GM23338 (cell line): ENCODE data around the gene FAM222A. TPM values are rescaled to one million over a fixed set of nuclear protein-coding genes. Genes with fewer than 3 reads are reported as not detected.

Experiments used
- ATAC-seq: fragments of 200-7000 bp; cut with Tn5 transposase; 3 replicates; pipeline ENCODE4 v1.9.1; 2020
- DNase-seq: peaks from one replicate; pipeline ENCODE4 v3.0.0-alpha.2; 2015; ENCODE audit warnings: low spot score
- H2AFZ ChIP-seq: fragments of 200-600 bp; sonication (generic); 2 replicates; pipeline ENCODE4 v1.8.0; 2016; ENCODE audit warnings: antibody characterized with exemption, mild to moderate bottlenecking, moderate library complexity
- H3F3A ChIP-seq: fragments of 200-600 bp; sonication (generic); replicated peaks from 2 replicates; pipeline ENCODE4 v1.8.0; 2017; ENCODE audit warnings: antibody characterized with exemption, mixed run types, low read depth
- H3K27ac ChIP-seq: fragments of 200-600 bp; sonication (generic); 2 replicates; pipeline ENCODE4 v1.6.1; 2016; ENCODE audit warnings: low read depth
- H3K27me3 ChIP-seq: fragments of 200-600 bp; sonication (generic); 2 replicates; pipeline ENCODE4 v1.8.0; 2016; ENCODE audit warnings: mild to moderate bottlenecking, mixed run types, moderate library complexity; ENCODE audit not compliant: insufficient read depth
- H3K36me3 ChIP-seq: fragments of 200-600 bp; sonication (generic); 2 replicates; pipeline ENCODE4 v1.8.0; 2016; ENCODE audit warnings: mild to moderate bottlenecking; ENCODE audit not compliant: insufficient read depth
- H3K4me1 ChIP-seq: fragments of 200-600 bp; sonication (generic); 2 replicates; pipeline ENCODE4 v1.8.0; 2016; ENCODE audit warnings: mild to moderate bottlenecking, moderate library complexity; ENCODE audit not compliant: insufficient read depth
- H3K4me2 ChIP-seq: fragments of 200-600 bp; sonication (generic); 2 replicates; pipeline ENCODE4 v1.7.1; 2017; ENCODE audit warnings: mixed run types
- H3K4me3 ChIP-seq: fragments of 200-600 bp; sonication (generic); 2 replicates; pipeline ENCODE4 v1.6.1; 2016; ENCODE audit warnings: mixed run types
- H3K79me2 ChIP-seq: fragments of 200-600 bp; sonication (generic); replicated peaks from 2 replicates; pipeline ENCODE4 v1.8.0; 2017; ENCODE audit warnings: mild to moderate bottlenecking; ENCODE audit not compliant: insufficient read depth
- H3K9me2 ChIP-seq: fragments of 200-600 bp; sonication (generic); 2 replicates; pipeline ENCODE4 v1.8.0; 2017; ENCODE audit not compliant: insufficient read depth
- H4K20me1 ChIP-seq: fragments of 200-600 bp; sonication (generic); replicated peaks from 2 replicates; pipeline ENCODE4 v1.8.0; 2017; ENCODE audit warnings: mild to moderate bottlenecking; ENCODE audit not compliant: insufficient read depth
- H3K27ac Mint-ChIP-seq: 2 replicates; pipeline ENCODE4 v1.8.0; 2020; ENCODE audit warnings: inconsistent platforms, mild to moderate bottlenecking, moderate library complexity, mixed read lengths
- H3K27me3 Mint-ChIP-seq: 3 replicates; pipeline ENCODE4 v1.8.0; 2022; ENCODE audit warnings: low read depth, mild to moderate bottlenecking, moderate library complexity, mixed read lengths, inconsistent platforms; ENCODE audit not compliant: insufficient read depth, poor library complexity
- H3K36me3 Mint-ChIP-seq: 3 replicates; pipeline ENCODE4 v1.8.0; 2021; ENCODE audit warnings: low read depth, mild to moderate bottlenecking, inconsistent platforms, moderate library complexity, mixed read lengths
- H3K4me1 Mint-ChIP-seq: 3 replicates; pipeline ENCODE4 v1.8.0; 2020; ENCODE audit warnings: mild to moderate bottlenecking, inconsistent platforms, mixed read lengths
- H3K4me3 Mint-ChIP-seq: 3 replicates; pipeline ENCODE4 v1.8.0; 2021; ENCODE audit warnings: moderate library complexity, mild to moderate bottlenecking, inconsistent platforms, mixed read lengths
- H3K9me3 Mint-ChIP-seq: 3 replicates; pipeline ENCODE4 v1.8.0; 2020; ENCODE audit warnings: moderate library complexity, mild to moderate bottlenecking, inconsistent platforms, mixed read lengths
- CREB1 ChIP-seq: fragments of 250-450 bp; sonication (Bioruptor Pico); IDR thresholded peaks from 2 replicates; pipeline ENCODE4 v1.5.0; 2020; ENCODE audit warnings: low read depth, mild to moderate bottlenecking, moderate library complexity
- CTCF ChIP-seq, 2 experiments: fragments of 200-600 bp in 1 of 2; sonication (generic) in 1 of 2; conservative IDR thresholded peaks; 2 replicates each; pipeline versions ENCODE4 v1.5.1 to v1.6.1; 2016 to 2017; ENCODE audit warnings: antibody characterized with exemption in 2 of 2, low read depth in 2 of 2, mild to moderate bottlenecking in 2 of 2, moderate library complexity in 1 of 2
- ETS1 ChIP-seq: IDR thresholded peaks from 2 replicates; pipeline ENCODE4 v1.6.1; 2016; ENCODE audit warnings: antibody characterized with exemption
- EZH2 ChIP-seq: fragments of 200-600 bp; sonication (generic); IDR thresholded peaks from one replicate; pipeline ENCODE4 v1.8.0; 2017; ENCODE audit warnings: antibody characterized with exemption, mild to moderate bottlenecking, low read depth; ENCODE audit not compliant: unreplicated experiment
- EZH2phosphoT487 ChIP-seq: fragments of 200-600 bp; sonication (generic); IDR thresholded peaks from one replicate; pipeline ENCODE4 v1.8.1; 2018; ENCODE audit warnings: antibody characterized with exemption; ENCODE audit not compliant: unreplicated experiment
- JUNB ChIP-seq: IDR thresholded peaks from one replicate; pipeline ENCODE4 v1.6.1; 2016; ENCODE audit warnings: antibody characterized with exemption; ENCODE audit not compliant: unreplicated experiment
- NANOG ChIP-seq: IDR thresholded peaks from 2 replicates; pipeline ENCODE4 v1.6.1; 2016; ENCODE audit warnings: antibody characterized with exemption, borderline replicate concordance
- POLR2AphosphoS5 ChIP-seq: IDR thresholded peaks from 2 replicates; pipeline ENCODE4 v1.6.1; 2016; ENCODE audit warnings: antibody characterized with exemption, low read depth
- REST ChIP-seq: IDR thresholded peaks from one replicate; pipeline ENCODE4 v1.6.1; 2018; ENCODE audit warnings: antibody characterized with exemption; ENCODE audit not compliant: unreplicated experiment
- STAT1 ChIP-seq: IDR thresholded peaks from one replicate; pipeline ENCODE4 v1.6.1; 2016; ENCODE audit warnings: antibody characterized with exemption; ENCODE audit not compliant: unreplicated experiment
- ZNF114 ChIP-seq: fragments of 250-450 bp; sonication (Bioruptor Pico); IDR thresholded peaks from 2 replicates; pipeline ENCODE4 v1.5.0; 2020; ENCODE audit warnings: mild to moderate bottlenecking, moderate library complexity
- ZNF331 ChIP-seq: fragments of 250-450 bp; sonication (Bioruptor Pico); IDR thresholded peaks from 2 replicates; pipeline ENCODE4 v1.5.0; 2020; ENCODE audit warnings: low read depth, mild to moderate bottlenecking, moderate library complexity
- ZNF462 ChIP-seq: fragments of 250-450 bp; sonication (Bioruptor Pico); IDR thresholded peaks from 2 replicates; pipeline ENCODE4 v1.5.0; 2020; ENCODE audit warnings: mild to moderate bottlenecking, moderate library complexity
- polyA plus RNA-seq: library from polyadenylated mRNA; unstranded; fragments of >200 nt; fragmentation: Nextera tagmentation; extraction: Ambion mirVana; gene quantifications from 2 replicates; pipeline ENCODE4 v1.2.1, GENCODE V29; 2016
- total RNA-seq: library from RNA; depleted of rRNA; stranded (reverse); fragments of >200 nt; shearing (Covaris generic); gene quantifications from 2 replicates; pipeline ENCODE4 v1.2.3, GENCODE V29; 2014

Gene FAM222A
- total and polyA plus RNA-seq, 2 experiments from 2014 or later: 0.78 to 2.1 TPM

- no peak for ATAC-seq
- no peaks in the 10 kb centered on the region for H3K36me3 Mint-ChIP-seq
- no peaks in the 10 kb centered on the region for H3K4me1 ChIP-seq
These were observed 82.4 kb downstream of the FAM222A start for GRCh38 chr12:109796057-109796456.

More at GRCh38 chr12:109796057-109796456, 82.4 kb downstream of the FAM222A start:
- no peaks in the 10 kb centered on the region for H3F3A ChIP-seq
- no peak overlapping the region for H3K27ac ChIP-seq
- no peaks in the 10 kb centered on the region for H4K20me1 ChIP-seq
- H3K79me2 ChIP-seq: no peaks in the 10 kb centered on the region
- H3K9me2 ChIP-seq: no peaks in the 10 kb centered on the region
- no peak overlapping the region for H3K4me2 ChIP-seq
- no peaks in the 10 kb centered on the region for H3K9me3 Mint-ChIP-seq
- no peak for TF ChIP-seq REST
- no peak for TF ChIP-seq POLR2AphosphoS5
- no peak for TF ChIP-seq CTCF (conservative IDR thresholded peaks at IDR 0.05; ENCODE audit: low read depth in 2 of 2)
- no peak for TF ChIP-seq NANOG
- no peak for TF ChIP-seq EZH2phosphoT487
- TF ChIP-seq STAT1: no peak
- no peak for TF ChIP-seq ZNF331 (CRISPR knock-in tag)
- TF ChIP-seq EZH2: no peak
- no peak for TF ChIP-seq CREB1
- TF ChIP-seq ETS1: no peak
- no peak for TF ChIP-seq ZNF462 (CRISPR knock-in tag)
- TF ChIP-seq JUNB: no peak
- TF ChIP-seq ZNF114 (CRISPR knock-in tag): no peak
- H3K36me3 ChIP-seq: no peaks in the 10 kb centered on the region
- H3K27me3 Mint-ChIP-seq: peaks cover 3% of the 10 kb centered on the region
- no peak for DNase-seq
- H2AFZ ChIP-seq: no peak overlapping the region
- H3K27ac Mint-ChIP-seq: no peak overlapping the region
- no peaks in the 10 kb centered on the region; the same call in 2 of the 3 replicates for H3K4me1 Mint-ChIP-seq
- no peaks in the 10 kb centered on the region for H3K27me3 ChIP-seq
- H3K4me3 ChIP-seq: no peak overlapping the region
- no peak overlapping the region for H3K4me3 Mint-ChIP-seq
